Heart left ventricle (tissue), 13 donors: Measurements from ENCODE around the gene STEAP2.
"Not testable (repeated sequence)": the region's sequence is repeated elsewhere in the genome, so short reads cannot be mapped to it uniquely, and the experiment has no call there.

Experiments
- POLR2A ChIP-seq, 2 donors: fragments of 450-650 bp; IDR thresholded peaks; one replicate each; pipeline ENCODE4 v1.6.1; 2017; ENCODE audit warnings: antibody characterized with exemption in 2 of 2, mild to moderate bottlenecking in 2 of 2, moderate library complexity in 2 of 2
- TF ChIP-seq, protein P1 (sequence below), 12 donors: fragments of 200-600 bp; sonication (generic) in 4 of 12; IDR thresholded peaks; one replicate each; pipeline versions ENCODE4 v1.5.0 to v1.8.0; 2018 to 2022; ENCODE audit warnings: antibody characterized with exemption in 12 of 12, mild to moderate bottlenecking in 5 of 12
- donor health status: ischemic (EF 13 %, LVEDD 7.1; RV severe dilation, severe dysfunction).
- donor health status: DM: no; HTN: yes; CAD: no.
- donor health status: DM: no; HTN: no; CAD: no.
- donor health status: ischemic (EF 25% LVEDD 6.9; RV normal size, moderate dysfunction).
- donor health status: ischemic (EF 25% LVEDD 5.7; RV mildly dilated, moderate dysfunction).
- donor health status: ischemic (EF 35%, LVEDD 5.7; RV mildly dilated, moderate dysfunction).
- donor health status: nonischemic (EF 11% LVEDD 7.7; RV severe dilation, severe dysfunction).
- donor health status: DM: yes; HTN: yes; CAD: no.
- donor health status: PGD.
- donor health status: ischemic (EF 29% LVEDD 5.4; RV normal size, mild dysfunction).
- donor health status: nonischemic (EF 23%, LVEDD 6.1; RV moderate dilation, normal function).

DNA sequence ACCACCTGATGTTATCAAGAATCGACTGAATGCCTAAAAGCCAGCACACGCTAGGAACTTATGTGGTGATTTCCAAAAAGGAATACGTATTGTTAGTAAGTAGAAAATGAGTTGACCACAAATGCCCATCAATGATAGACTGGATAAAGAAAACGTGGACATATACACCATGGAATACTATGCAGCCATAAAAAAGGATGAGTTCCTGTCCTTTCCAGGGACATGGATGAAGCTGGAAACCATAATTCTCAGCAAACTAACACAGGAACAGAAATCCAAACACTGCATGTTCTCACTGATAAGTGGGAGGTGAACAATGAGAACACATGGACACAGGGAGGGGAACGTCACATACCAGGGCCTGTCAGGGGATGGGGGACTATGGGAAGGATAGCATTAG is 44.5 kb downstream of the STEAP2 start:
- TF ChIP-seq POLR2A (IDR thresholded peaks at IDR 0.05) = not testable (repeated sequence)
- TF ChIP-seq, protein P1, sequence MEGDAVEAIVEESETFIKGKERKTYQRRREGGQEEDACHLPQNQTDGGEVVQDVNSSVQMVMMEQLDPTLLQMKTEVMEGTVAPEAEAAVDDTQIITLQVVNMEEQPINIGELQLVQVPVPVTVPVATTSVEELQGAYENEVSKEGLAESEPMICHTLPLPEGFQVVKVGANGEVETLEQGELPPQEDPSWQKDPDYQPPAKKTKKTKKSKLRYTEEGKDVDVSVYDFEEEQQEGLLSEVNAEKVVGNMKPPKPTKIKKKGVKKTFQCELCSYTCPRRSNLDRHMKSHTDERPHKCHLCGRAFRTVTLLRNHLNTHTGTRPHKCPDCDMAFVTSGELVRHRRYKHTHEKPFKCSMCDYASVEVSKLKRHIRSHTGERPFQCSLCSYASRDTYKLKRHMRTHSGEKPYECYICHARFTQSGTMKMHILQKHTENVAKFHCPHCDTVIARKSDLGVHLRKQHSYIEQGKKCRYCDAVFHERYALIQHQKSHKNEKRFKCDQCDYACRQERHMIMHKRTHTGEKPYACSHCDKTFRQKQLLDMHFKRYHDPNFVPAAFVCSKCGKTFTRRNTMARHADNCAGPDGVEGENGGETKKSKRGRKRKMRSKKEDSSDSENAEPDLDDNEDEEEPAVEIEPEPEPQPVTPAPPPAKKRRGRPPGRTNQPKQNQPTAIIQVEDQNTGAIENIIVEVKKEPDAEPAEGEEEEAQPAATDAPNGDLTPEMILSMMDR (IDR thresholded peaks at IDR 0.05) = not testable (repeated sequence)
